ENCODE results near the gene FRA10AC1.
"Not testable (repeated sequence)": the region's sequence is repeated elsewhere in the genome, so short reads cannot be mapped to it uniquely, and the experiment has no call there.

Gene FRA10AC1

DNA sequence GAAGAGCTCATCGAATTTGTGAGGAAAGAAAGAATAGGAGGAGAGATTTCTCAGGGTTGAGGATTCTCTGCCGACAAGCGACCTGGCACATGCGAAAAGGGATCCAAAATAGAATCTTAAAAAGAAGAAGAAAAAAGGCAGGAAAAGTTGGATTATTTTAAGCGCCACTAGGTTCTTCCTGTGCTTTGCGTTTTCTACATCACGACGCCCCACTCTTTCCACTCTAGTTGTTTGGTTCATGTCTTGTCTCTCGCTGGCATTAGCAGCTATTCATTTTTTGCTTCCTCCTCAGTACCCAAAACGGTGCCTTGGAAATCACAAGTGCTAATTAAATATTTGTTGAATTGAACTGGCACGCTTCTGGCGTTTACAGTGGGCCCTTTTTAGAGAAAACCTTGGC lies 674 bp upstream of the FRA10AC1 start:
- DNase-seq: no peak

DNA sequence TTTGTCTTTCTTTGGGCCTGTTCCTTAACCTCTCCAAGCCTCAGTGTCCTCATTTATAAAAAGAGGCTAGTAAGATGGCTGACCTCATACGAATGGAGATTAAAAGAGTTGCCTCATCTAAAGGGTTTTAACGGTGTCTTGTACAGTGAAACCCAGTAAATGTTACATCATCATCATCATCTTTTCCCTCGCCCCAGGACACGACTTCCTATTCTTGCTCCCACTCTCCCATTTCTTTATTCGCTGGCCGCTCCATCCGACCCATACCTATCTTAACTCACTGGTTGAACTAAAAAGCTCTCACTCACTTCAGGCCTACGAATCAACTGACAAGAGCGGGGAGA lies 554 bp downstream of the FRA10AC1 start:
- no peak for DNase-seq

DNA sequence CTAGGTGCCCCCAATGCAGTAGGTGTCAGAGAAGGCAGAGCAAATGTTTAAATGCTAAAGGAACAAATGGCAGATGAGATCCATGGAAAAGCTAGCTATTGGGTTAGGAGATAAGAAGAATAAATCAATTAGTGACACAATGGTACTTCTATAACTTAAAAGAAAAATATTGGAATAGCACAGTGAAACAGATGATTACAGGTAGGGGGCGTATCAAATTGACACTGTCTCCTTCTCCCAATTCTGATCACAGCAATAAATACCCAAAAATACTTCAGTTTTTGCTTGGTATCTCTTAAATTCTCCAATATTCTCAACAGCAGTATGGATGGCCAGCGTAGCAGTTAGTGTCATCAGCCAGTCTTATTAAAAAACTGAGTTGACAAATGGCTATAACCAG lies 5.2 kb downstream of the FRA10AC1 start:
- DNase-seq: no peak

DNA sequence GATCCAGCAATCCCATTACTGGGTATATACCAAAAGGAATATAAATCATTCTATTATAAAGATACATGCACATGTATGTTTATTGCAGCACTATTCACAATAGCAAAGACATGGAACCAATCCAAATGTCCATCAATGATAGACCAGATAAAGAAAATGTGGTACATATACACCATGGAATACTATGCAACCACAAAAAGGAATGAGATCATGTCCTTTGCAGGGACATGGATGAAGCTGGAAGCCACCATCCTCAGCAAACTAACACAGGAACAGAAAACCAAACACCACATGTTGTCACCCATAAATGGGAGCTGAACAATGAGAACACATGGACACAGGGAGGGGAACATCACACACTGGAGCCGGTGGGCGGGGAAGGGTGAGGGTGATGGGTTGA lies 5.8 kb downstream of the FRA10AC1 start:
- not testable (repeated sequence) for DNase-seq

DNA sequence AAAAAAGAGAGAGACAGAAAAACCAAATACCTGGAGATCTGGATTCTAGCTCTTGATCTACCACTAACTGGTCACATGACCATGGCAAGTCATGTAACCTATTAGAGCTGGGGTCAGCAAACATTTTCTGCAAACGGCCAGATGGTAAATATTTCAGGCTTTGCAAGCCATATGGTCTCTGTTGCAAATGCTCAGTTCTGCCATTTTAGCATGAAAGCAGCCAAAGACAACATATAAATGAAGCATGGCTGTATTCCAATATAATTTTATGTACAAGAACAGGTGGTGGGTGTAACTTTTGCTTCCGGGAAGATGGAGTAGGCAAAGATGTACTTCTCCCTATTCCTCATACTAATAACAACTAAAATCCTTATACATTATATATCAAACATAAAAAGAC lies 6.7 kb downstream of the FRA10AC1 start:
- no peak for DNase-seq

DNA sequence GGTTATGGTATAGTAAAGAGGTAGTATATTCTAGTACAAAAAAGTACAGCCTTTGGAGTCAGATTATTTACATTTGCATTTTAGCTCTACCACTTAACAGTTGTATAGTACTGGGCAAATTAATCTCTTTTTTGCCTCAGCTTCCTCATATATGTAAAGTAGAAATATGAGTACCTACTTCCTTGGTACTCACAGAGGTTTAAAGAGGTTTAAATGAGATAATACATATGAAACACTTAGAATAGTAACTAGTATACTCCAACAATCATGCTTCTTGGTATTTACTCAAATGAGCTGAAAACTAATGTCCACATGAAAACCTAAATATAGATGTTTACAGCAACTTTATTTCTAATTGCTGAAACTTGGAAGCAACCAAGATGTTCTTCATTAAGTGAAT lies 14.7 kb downstream of the FRA10AC1 start:
- DNase-seq: no peak

DNA sequence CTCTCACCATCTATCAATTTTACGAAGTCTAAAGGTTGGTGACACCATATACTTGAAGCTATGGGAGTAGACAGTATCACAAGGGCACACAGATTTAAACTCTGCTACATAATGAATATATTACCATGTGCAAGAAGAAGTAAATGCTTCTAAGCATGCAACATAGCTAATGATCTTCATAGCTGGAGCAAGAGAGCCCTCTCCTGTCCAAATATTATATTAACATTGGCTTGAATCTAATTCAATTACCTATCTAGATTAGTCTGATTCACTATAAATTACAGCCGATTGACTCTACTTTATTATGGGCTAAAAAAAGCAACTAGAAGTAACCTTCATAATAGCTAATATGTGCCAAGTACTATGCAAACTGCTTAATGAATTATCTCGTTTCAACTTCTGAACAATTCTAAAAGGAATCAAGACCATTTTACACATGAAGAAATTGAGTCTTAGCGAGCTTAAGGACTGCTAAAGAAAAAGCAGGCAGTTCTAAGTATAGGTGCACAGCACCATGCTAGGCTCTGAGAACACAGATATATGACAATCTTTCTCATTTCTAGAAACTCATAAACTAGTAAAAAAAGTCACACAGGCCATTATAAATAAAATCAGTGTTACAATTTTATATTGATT lies 21.9 kb downstream of the FRA10AC1 start:
- DNase-seq: no peak

DNA sequence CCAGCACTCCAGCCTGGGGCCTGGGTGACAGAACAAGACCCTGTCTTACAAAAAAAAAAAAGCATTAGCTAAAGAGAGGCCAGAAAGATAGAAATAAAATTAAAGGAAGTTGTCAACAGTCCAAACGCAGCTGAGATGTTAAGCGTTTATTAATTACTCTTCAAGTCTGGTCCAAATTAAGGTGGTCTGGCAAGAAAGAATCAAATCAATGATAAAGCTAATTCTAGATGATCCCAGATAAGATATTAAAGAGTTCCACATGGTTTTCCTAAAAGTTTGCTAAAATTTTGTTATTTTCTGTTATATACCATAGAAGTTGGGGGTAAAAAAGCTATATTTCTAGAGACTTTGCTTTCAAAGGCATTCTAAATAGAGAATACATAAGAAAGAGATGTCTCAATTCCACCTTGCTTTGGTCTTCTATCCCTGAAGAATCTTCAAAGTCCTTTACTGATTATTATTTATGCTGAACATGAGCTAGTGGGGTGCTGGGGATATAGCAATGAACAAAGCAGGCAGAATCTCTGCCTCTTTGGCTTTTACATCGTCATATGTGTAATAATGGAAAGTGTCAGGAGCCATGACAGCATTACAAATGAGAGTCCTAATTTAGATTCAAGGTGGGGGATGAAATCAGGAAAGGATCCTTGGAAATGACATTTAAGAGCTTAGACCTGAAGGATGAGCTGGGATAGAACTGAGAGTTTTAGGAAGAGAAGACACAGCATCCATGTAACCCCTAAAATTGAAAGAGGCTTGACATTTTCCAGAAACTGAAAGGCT lies 23.4 kb downstream of the FRA10AC1 start:
- no peak for DNase-seq

DNA sequence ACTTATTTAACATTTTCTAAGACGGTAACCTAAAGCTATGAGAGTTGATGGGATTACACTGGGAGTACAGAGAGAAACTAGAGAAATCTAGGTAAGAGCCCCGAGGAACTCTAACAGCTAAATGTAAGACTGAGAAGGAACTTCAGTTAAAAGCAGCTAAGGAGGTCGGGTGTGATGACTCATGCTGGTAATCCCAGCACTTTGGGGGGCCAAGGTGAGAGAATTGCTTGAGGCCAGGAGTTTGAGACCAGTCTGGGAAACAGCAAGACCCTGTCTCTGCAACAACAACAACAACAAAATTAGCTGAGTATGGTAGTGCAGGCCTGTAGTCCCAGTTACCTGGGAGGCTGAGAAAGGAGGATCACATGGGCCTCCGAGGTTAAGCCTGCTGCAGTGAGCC lies 24.0 kb downstream of the FRA10AC1 start:
- DNase-seq: no peak

DNA sequence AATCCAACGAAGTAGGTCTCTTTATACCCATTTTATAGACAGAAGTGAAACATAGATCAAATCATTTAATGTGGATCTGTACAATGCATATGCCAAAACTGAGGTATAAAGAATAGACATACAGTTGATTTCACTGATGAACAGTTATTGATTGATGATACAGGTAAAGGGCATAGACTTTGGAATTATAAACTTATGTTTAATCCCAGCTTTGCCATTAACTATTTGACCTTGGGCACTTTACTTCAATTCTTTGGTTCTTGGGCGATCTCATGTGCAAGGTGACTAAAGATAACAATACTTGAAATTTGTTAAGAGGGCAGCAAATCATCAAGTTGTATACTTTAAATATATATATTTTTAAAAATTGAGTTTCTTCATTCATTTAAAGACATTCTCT lies 28.6 kb downstream of the FRA10AC1 start:
- no peak for DNase-seq

DNA sequence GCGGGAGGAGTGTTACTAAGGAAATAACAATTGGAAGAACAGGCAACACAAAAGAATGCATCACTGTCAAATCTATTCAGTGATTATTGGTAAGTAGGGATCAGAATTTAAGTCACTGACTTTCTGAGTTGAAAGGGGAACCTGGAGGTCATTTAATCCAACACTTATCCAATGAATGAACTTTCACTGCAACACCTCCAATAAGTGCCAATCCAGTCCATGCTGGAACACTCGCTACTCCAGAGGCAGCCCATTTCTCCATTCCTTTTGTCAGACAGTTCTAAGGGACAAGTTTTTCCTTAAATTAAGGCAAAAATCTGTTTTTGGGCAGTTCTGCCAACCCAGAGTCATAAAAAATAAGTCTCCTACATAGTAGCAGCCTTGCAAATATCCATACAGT lies 29.5 kb downstream of the FRA10AC1 start:
- no peak for DNase-seq

DNA sequence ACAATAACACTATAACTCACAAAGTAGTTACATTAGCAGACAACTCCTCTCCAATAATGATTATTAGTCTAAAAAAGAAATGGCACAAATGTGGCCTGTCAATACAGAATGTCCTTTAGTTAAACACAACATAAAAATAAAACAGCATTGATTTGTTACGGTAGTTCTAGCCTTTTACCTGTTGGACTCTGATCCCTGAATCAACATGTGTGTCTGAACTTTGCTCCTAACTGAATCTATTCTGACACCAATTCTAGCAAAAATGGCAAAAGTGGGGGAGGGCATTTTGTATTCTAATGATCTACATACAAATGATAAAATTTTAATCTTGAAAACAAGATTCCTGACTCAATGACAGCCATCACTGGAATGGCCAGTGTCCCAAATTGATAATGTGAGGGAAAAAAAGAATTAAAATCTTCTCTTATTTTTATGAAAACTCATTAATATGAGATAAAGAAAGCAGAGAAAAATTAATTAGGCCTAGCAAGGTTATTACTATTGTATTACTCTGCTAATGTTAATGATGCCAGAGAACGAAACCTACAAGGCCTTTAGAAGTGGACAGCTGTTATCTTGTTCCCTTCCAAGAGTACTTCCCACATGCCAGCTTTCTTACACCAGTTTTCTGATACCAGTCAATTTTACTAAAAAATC lies 30.2 kb downstream of the FRA10AC1 start:
- DNase-seq: no peak

DNA sequence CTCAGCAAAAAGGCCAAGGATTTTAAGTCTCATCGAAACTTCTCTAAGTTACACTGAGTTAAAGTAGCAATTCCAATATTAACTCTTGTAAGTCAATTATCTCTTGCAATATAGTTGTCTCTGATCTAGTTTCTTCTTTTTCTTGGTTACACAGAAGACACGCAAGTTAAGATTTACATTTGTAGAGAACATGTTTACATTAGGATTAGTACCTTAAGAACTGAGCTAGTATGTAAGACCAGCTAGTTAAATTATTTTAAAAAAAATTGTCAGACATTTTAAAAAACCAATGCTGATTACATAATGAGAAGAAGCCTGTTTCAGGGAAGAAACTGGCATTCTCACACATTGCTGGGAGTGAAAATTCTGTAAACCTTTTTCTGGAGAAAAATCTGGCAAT lies 31.4 kb downstream of the FRA10AC1 start:
- DNase-seq: no peak

DNA sequence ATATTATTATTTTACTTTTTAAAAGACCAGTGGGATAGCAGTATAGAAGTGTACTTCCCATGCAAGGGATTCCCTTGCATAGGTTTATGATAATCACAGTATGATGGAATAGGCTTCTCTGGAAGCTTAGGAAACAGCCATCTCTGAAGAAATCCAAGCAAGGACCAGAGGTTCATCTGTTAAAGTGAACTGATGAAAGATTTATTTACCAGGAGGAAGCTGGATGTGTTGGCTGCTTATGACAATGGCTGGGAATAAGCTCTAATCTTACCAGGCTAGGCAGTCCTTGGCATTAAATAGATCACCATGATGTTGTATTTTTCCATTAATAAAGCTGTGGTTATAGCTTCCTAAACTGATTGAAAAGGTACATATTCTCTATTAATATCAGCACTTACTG lies 32.0 kb downstream of the FRA10AC1 start:
- DNase-seq: no peak

DNA sequence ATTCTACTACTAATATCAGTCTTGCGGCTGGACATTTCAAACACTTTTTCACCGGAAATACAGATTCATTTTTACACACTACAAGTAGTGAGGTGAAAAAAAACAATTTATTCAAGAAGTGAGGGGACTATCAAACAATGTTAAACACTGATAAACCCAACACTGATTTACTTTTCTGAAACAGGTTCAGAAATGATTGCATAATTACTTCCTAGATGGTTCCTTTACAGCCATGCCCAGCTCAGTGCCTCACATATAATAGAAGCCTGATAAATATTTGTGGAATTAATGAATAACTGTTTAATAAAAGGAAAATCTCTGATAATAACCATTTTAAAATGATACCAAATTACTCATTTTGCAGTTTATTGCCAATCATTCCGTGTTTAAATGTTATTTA lies 34.6 kb downstream of the FRA10AC1 start:
- no peak for DNase-seq

DNA sequence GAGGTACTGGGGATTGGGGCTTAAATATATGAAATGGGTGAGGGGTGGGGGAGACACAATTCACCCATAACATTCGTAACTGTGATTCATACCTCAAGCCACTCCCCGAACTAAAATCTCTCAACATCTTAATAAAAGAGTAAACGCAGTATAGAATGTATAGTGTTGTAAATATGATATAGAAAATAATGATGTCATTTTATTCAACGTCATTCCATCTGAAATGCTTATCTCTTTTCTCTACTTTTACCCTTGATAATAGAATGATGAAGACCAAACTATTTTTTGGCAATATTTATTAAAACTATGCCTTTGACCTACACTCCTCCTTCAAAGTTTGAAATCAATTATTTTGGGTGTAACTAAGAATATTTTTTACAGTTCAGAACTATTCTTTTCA lies 36.4 kb downstream of the FRA10AC1 start:
- DNase-seq: no peak

DNA sequence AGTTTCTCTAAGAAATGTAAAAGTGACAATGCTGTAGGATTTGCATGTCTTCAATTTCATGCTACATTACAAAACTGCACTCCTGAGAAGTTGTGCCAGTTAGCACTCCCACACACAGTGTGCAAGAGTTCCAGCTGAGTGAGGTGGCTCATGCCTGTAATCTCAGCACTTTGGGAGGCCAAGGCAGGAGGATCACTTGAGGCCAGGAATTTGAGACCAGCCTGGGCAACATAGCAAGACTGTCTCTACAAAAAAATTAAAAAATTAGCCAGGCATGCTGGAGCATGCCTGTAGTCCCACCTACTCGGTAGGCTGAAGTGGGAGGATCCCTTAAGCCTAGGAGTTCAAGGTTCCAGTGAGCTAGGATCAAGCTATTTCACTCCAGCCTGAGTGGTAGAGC lies 44.6 kb downstream of the FRA10AC1 start:
- DNase-seq: no peak

DNA sequence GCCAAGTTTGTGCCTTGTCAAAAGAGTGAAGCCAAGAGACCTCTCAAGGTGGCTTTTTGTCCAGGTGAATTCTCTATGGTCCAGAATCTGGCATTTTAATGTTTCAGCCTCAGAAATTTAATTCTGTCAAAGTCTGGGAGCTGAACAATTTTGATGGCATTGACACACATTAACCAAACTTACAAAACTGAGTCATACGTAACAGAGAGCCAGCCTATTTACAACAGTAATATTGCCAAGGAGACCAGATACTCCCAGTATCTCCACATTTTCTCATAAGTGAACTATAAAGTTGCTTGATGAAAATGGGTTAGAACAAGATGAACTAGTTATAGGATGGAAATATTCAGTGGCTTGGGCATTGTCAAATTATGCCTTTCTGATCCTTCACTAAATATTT lies 46.2 kb downstream of the FRA10AC1 start:
- DNase-seq: no peak

DNA sequence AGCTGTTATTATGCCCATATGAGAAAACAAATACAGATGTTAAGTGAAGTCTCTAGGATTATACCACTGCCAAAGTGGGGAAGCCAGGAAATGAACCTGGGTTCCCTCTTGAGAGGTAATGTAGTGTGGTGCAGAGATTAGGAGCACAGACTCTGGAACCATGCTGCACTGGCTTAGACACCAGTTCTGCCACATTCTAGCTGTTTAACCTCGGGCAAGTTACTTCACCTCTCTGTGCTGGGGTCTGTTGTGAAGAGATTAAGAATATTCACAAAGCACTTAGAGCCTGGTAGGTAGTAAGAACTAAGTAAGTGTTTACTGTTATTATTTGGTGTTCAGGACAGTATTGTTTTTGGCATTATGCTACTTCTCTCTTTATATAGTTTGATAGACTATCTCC lies 48.2 kb downstream of the FRA10AC1 start:
- no peak for DNase-seq

DNA sequence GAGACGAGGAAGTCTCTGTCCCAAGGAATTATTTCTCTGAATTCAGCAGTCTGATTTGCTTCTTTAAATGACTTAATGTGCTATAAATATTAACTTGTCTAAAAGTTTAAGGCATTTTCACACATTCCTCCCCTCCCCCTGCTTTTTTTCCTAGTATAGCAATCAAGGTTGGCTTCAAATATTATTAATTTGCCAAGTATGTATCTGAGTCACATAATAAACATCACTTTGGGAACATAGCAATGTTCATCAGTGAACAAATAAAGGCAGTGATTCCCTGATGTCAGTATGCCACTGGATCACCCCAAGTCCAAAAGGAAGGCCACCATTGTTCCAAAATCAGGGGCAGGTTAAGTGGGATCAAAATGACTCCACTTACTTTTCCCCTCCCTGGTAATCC lies 49.5 kb downstream of the FRA10AC1 start:
- DNase-seq: no peak

DNA sequence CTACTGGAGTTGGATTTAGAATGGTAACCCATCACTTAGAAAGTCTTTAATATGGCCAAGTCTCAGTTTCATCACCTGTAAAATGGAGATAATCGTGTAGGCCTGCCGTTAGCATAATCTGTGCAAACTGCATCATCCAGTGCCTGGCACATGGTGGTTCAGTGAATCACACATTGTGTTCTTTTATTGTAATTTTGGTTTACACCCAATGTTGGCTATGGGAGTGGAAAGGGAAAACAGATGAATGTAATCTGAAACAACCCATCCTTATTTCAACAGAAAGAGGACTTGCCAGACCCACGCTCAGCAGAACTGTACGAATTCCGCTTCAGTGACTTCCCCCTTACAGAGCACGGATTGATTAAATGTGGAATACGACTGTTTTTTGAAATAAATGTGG lies 62.6 kb downstream of the FRA10AC1 start:
- no peak for DNase-seq

DNA sequence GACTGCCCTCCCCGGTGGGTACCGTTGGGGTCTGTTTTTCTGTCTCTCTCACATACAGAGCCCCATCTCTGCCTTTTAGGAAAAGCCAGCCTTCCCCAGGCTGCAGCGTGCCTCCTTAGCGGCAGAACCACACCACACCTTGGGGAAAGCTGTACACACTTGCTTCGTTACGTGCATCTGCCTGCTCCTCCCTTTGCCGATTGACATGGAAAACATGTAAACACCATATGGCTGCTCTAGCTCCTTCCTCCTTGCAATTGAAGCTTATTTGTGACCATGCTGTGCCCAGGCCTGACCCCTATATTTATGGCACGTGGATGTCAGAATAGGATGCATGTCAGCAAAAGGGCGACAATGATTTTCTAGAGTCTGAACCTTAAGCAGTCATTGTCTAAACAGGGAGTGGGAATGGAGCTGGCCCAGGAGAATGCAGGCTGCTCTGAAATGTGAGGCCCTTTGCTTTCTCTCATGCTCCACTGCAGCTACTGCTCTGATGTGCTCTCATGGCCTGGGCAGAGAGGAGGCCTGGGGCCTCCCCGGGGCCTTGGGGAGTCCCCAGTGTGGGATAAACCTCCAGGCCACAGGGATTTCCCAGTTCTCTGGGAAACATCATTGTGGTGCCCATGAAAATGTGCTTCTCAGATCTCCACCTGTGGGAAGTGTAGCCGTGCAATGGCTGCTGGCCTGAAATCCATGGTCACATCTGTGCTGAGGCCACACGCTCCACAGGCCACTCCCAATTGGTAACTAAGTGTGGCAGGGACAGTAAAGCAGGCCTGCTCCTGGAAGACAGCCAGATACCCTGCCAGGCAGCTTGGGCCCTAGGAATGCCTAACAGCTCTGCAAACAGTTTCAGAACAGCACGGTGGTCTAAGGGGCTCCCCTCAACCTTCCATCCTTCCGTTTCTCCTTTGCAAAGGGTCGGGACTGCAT lies 71.5 kb downstream of the FRA10AC1 start:
- DNase-seq: no peak

DNA sequence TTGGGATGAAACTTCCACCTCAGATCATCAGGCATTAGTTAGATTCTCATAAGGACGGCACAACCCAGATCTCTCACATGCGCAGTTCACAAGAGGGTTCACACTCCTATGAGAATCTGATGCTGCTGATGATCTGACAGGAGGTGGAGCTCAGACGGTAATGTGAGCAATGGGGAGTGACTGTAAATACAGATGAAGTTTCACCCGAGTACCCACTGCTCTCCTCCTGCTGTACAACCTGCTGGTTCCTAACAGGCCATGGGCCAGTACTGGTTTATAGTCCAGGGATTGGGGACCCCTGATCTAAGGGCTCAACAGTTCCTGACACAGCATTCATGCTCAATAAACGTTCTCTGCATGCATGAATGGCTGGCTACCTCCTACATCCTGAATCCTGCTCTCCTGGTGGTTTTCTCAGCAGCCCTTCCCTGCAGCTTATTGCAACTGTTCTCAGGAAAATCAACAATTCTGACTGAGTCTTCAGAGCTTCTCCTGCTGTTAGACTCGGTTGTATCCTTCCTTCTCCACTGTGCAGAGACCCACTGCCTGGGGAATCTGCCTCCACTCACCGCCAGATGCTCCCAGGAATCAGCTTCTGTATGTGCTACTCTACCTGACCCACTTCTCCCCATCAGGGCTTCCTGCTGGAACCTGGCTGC lies 72.6 kb downstream of the FRA10AC1 start:
- no peak for DNase-seq

Measured in activated CD4-positive, CD25-positive, alpha-beta regulatory T cell treated with anti-CD3 and anti-CD28 coated beads, Interleukin-2, amount 50 U/mL, for 72 hours (primary cell).